GM12878 (cell line): ENCODE results near the gene BAG1. TPM values are rescaled to one million over a fixed set of nuclear protein-coding genes. Genes with fewer than 3 reads are reported as not detected.

Experiments used
- ATAC-seq: fragments of 200-7000 bp; cut with Tn5 transposase; 3 replicates; pipeline ENCODE4 v1.9.1; 2020; ENCODE audit warnings: mild to moderate bottlenecking, moderate library complexity
- BruUV-seq: library from RNA; stranded (reverse); fragments of 400-500 nt; replicated peaks from 2 replicates; lab custom pipeline; 2021; lab: Mats Ljungman, UMichigan
- CTCF ChIA-PET: fragments of 300-600 bp; sonication (Branson Sonifier 250); formaldehyde crosslinking; extraction: SDS; loops from one replicate; lab custom pipeline; 2021; ENCODE audit warnings: inconsistent platforms; lab: Yijun Ruan, JAX
- POLR2A ChIA-PET: fragments of 350-600 bp; formaldehyde crosslinking; extraction: SDS; loops from one replicate; lab custom pipeline; 2021; ENCODE audit warnings: inconsistent platforms; lab: Charles Lee
- RAD21 ChIA-PET: fragments of 300-600 bp; sonication (Branson Sonifier 250); formaldehyde crosslinking; loops from one replicate; lab custom pipeline; 2023; ENCODE audit warnings: antibody characterized with exemption; ENCODE audit not compliant: unreplicated experiment; lab: Charles Lee
- SMC1A ChIA-PET: fragments of 300-600 bp; sonication (Branson Sonifier 250); formaldehyde crosslinking; loops from one replicate; lab custom pipeline; 2023; ENCODE audit not compliant: unreplicated experiment, uncharacterized antibody; lab: Charles Lee
- DNase-seq: peaks from one replicate; pipeline ENCODE4 v3.0.0-alpha.2; 2011; ENCODE audit warnings: low read depth, low spot score
- FAIRE-seq: peaks from 3 replicates; lab custom pipeline; 2011; peaks lifted over from hg19 to GRCh38; lab: Jason Lieb, UNC
- H2AFZ ChIP-seq: 2 replicates; pipeline ENCODE4 v1.6.0; 2011; ENCODE audit warnings: low read depth, low read length, control low read depth; ENCODE audit not compliant: control insufficient read depth
- H3K27ac ChIP-seq: 2 replicates; pipeline ENCODE4 v1.5.1; 2011; ENCODE audit warnings: control low read depth; ENCODE audit not compliant: control insufficient read depth, insufficient read depth
- H3K27me3 ChIP-seq, 2 experiments: replicated peaks in 1 of 2; 2 replicates each; pipeline versions ENCODE4 v1.6.0 to v1.6.1; 2011; ENCODE audit warnings: low read length in 1 of 2; ENCODE audit not compliant: control insufficient read depth in 2 of 2, insufficient read depth in 2 of 2
- H3K36me3 ChIP-seq, 2 experiments: 2 replicates each; pipeline ENCODE4 v1.5.1; 2011; ENCODE audit warnings: low read length in 1 of 2; ENCODE audit not compliant: control insufficient read depth in 2 of 2, insufficient read depth in 2 of 2
- H3K4me1 ChIP-seq: 2 replicates; pipeline ENCODE4 v1.6.1; 2011; ENCODE audit warnings: mild to moderate bottlenecking, low read length, moderate library complexity, mixed read lengths; ENCODE audit not compliant: control insufficient read depth, insufficient read depth
- H3K4me2 ChIP-seq: 2 replicates; pipeline ENCODE4 v1.6.0; 2011; ENCODE audit warnings: control low read depth; ENCODE audit not compliant: control insufficient read depth, insufficient read depth
- H3K4me3 ChIP-seq: fragments of 200-600 bp; sonication (generic); 2 replicates; pipeline ENCODE4 v1.5.1; 2016
- H3K79me2 ChIP-seq: 2 replicates; pipeline ENCODE4 v1.6.0; 2011; ENCODE audit warnings: low read length; ENCODE audit not compliant: control insufficient read depth, insufficient read depth
- H3K9ac ChIP-seq: 2 replicates; pipeline ENCODE4 v1.8.0; 2011; ENCODE audit warnings: low read length, control low read depth, mixed read lengths; ENCODE audit not compliant: control insufficient read depth, insufficient read depth
- H3K9me3 ChIP-seq: replicated peaks from 3 replicates; pipeline ENCODE4 v1.5.1; 2011; ENCODE audit warnings: mild to moderate bottlenecking, low read length; ENCODE audit not compliant: control insufficient read depth, insufficient read depth
- H4K20me1 ChIP-seq: 2 replicates; pipeline ENCODE4 v1.6.0; 2011; ENCODE audit not compliant: control insufficient read depth, insufficient read depth
- NR2C2 ChIP-seq: IDR thresholded peaks from 2 replicates; pipeline ENCODE4 v1.6.1; 2011; ENCODE audit warnings: borderline replicate concordance, low read depth; ENCODE audit not compliant: control insufficient read depth, insufficient read length
- RUNX3 ChIP-seq: IDR thresholded peaks from 2 replicates; pipeline ENCODE4 v1.6.1; 2012; ENCODE audit warnings: low read length, inconsistent platforms
- SMC3 ChIP-seq: IDR thresholded peaks from 2 replicates; pipeline ENCODE4 v1.6.1; 2011; ENCODE audit warnings: low read length, improper control_type of control experiment, borderline replicate concordance
- ZNF207 ChIP-seq: fragments of 450-650 bp; IDR thresholded peaks from 2 replicates; pipeline ENCODE4 v1.6.1; 2014; ENCODE audit warnings: antibody characterized with exemption, mild to moderate bottlenecking, borderline replicate concordance
- WGBS: methylation state at CpG from one replicate; pipeline ENCODE4 v1.1.6; 2016; ENCODE audit warnings: low lambda C conversion rate; ENCODE audit not compliant: insufficient replicate concordance, insufficient coverage; ENCODE audit errors: missing lambda C conversion rate; 5-methylcytosine and 5-hydroxymethylcytosine counted together
- in situ Hi-C: fragments of 300-500 bp; cut with MboI; formaldehyde crosslinking; loops from 9 replicates; pipeline ENCODE4 v1.14.3; 2018; ENCODE audit warnings: mixed read lengths
- intact Hi-C: fragments of 100-400 bp; cut with micrococcal nuclease; formaldehyde crosslinking; loops from one replicate; pipeline ENCODE4 v1.14.2; 2022; ENCODE audit not compliant: unreplicated experiment
- polyA plus RNA-seq, 11 experiments: library from polyadenylated mRNA; depleted of rRNA in 4 of 11; unstranded in 6 of 11; stranded (reverse) in 5 of 11; fragments of >200 nt; fragmentation: Nextera tagmentation in 4 of 11; fragmentation: Illumina TruSeq in 1 of 11; extraction: Ambion mirVana in 4 of 11; extraction: Trizol in 1 of 11; gene quantifications; 1 replicate in 1 of 11; 2 replicates in 10 of 11; pipeline versions ENCODE4 v1.2.1 to v1.2.3, GENCODE V29; 2011 to 2016; ENCODE audit warnings: inconsistent platforms in 2 of 11, missing spikeins in 2 of 11, low read depth in 1 of 11
- total RNA-seq, 4 experiments: library from RNA; depleted of rRNA in 3 of 4; stranded (reverse); fragments of >200 nt in 3 of 4; fragmentation: Illumina TruSeq in 1 of 4; extraction: Trizol in 1 of 4; gene quantifications; 2 replicates each; pipeline versions ENCODE4 v1.2.1 to v1.2.3, GENCODE V29; 2013 to 2021
- TF ChIP-seq, protein P1 (sequence below): fragments of 450-650 bp; formaldehyde crosslinking; IDR thresholded peaks from 2 replicates; pipeline ENCODE4 v1.4.0; 2020; ENCODE audit warnings: mild to moderate bottlenecking, moderate library complexity
- TF ChIP-seq, protein P2 (sequence below): IDR thresholded peaks from 2 replicates; pipeline ENCODE4 v1.6.1; 2011; ENCODE audit warnings: low read depth, low read length, improper control_type of control experiment, borderline replicate concordance

BAG1 gene
- total and polyA plus RNA-seq, 10 of the 15 experiments (the other 5 are each of a cell fraction or from before 2014, with no cell fraction given): 11.6 to 135 (median 68.9) TPM

DNA sequence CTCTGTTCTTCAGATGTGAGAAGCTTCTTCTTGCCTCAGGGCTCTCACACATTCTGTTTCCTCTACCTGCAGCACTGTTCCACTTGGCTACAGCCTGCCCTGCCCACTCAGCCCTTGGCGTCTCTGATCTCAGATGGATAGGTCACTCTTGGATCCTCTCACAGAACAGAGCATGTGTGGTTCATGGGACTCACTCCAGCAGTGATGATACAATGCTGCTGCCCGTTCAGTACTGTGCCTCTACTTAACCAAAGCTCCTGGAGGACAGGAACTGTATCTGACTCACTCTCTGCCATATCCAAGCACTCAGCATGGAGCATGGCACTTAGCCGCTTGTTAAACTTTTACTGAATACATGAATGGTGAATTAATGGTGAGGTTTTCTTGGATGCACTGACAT lies 27.9 kb downstream of the BAG1 start (continued):
- TF ChIP-seq, protein P1, sequence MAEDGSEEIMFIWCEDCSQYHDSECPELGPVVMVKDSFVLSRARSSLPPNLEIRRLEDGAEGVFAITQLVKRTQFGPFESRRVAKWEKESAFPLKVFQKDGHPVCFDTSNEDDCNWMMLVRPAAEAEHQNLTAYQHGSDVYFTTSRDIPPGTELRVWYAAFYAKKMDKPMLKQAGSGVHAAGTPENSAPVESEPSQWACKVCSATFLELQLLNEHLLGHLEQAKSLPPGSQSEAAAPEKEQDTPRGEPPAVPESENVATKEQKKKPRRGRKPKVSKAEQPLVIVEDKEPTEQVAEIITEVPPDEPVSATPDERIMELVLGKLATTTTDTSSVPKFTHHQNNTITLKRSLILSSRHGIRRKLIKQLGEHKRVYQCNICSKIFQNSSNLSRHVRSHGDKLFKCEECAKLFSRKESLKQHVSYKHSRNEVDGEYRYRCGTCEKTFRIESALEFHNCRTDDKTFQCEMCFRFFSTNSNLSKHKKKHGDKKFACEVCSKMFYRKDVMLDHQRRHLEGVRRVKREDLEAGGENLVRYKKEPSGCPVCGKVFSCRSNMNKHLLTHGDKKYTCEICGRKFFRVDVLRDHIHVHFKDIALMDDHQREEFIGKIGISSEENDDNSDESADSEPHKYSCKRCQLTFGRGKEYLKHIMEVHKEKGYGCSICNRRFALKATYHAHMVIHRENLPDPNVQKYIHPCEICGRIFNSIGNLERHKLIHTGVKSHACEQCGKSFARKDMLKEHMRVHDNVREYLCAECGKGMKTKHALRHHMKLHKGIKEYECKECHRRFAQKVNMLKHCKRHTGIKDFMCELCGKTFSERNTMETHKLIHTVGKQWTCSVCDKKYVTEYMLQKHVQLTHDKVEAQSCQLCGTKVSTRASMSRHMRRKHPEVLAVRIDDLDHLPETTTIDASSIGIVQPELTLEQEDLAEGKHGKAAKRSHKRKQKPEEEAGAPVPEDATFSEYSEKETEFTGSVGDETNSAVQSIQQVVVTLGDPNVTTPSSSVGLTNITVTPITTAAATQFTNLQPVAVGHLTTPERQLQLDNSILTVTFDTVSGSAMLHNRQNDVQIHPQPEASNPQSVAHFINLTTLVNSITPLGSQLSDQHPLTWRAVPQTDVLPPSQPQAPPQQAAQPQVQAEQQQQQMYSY (CRISPR knock-in tag): no peak
- TF ChIP-seq NR2C2: no peak

DNA sequence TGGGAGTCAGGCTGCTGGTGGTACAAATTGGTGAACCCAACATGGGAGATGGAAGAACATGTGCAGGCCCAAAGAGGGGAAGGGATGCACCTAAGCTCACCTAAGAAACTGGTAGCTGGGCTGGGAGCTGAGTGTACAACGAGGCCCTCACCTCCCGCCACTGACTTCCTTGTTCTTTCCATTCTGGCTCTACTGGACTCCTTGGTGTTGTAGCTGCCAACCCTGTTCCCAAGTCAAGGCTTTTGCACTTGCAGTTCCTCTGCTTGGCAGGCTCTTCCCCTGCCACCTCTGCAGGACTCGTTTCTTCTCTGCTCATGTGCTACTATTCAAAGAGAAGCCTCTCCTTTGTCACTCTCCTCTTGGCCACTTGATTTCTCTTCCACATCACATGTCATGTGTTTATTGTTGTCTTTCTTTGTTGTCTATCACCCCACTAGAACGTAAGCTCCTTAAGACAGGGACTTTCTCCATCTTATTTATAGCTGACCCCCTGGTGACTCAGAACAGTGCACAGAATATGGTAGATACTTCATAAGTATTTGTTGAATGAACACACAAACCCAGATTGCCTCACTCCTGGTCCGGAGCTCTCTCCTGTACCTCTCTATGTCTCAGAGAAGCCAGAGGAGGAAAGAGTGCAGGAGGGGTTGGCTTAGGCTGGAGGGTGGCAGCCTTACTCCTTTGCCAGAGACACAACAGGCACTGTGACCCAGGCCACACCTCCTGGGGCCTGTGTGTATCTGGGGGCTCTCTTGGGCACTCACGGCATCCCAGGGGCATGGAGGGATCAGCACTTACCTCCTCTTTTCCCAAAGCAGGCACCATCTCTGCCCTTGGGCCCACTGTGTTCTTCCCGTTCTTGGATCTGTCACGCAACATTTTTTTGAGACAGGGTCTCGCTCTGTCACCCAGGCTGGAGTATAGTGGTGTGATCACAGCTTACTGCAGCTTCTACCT lies 29.7 kb downstream of the BAG1 start:
- peak; percentile 45 for ATAC-seq

More for the DNA sequence above, 29.7 kb downstream of the BAG1 start:
- TF ChIP-seq, protein P2, sequence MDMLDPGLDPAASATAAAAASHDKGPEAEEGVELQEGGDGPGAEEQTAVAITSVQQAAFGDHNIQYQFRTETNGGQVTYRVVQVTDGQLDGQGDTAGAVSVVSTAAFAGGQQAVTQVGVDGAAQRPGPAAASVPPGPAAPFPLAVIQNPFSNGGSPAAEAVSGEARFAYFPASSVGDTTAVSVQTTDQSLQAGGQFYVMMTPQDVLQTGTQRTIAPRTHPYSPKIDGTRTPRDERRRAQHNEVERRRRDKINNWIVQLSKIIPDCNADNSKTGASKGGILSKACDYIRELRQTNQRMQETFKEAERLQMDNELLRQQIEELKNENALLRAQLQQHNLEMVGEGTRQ: no peak
- no peak for TF ChIP-seq RUNX3
- TF ChIP-seq ZNF207: no peak
- TF ChIP-seq SMC3: no peak
- 0 out of 4 replicates have a peak, but pooled peaks cover 0 to 1% of the 10 kb centered on the region in 2 experiments for H3K27me3 ChIP-seq
- H3K9ac ChIP-seq: no peak overlapping the region
- no TSS peak for BruUV-seq
- H3K4me1 ChIP-seq: peaks cover 3% of the 10 kb centered on the region; the same call in 1 of the 2 replicates
- in situ Hi-C loops (no loop called here), intact Hi-C loops (no loop called here)
- DNase-seq (no peak), FAIRE-seq (no peak)
- 44% methylated on average over 9 of the region's 9 CpGs for WGBS
- ChIA-PET RAD21 (interaction anchor here (1.5 kb wide), 1 partner anchor 9 kb away, joined by 7 read pairs; no protein-coding TSS in a partner anchor), POLR2A (interaction anchor here (1.4 kb wide), 1 partner anchor 27 kb away, joined by 3 read pairs; no protein-coding TSS in a partner anchor), SMC1A (interaction anchor here (0.9 to 2.0 kb wide), 2 partner anchors 8 to 154 kb away, joined by 3 to 6 read pairs; no protein-coding TSS in a partner anchor), CTCF (interaction anchor here (0.7 to 4.0 kb wide), 4 partner anchors 9 to 653 kb away, joined by 3 to 21 read pairs (median 3); partner anchors contain the start of gene DNAJA1)
- no peaks in the 10 kb centered on the region for H3K79me2 ChIP-seq
- H3K27ac ChIP-seq: no peak overlapping the region
- no peaks in the 10 kb centered on the region for H3K9me3 ChIP-seq
- H2AFZ ChIP-seq: peak overlapping the region; percentile 47
- H3K4me3 ChIP-seq: no peak overlapping the region
- no peaks in the 10 kb centered on the region for H3K36me3 ChIP-seq
- no peaks in the 10 kb centered on the region for H4K20me1 ChIP-seq
- no peak overlapping the region for H3K4me2 ChIP-seq
